GM19397 (cell line): ENCODE measurements around the gene NCBP2L.
A peak's percentile ranks its signal among the peaks of the same experiment; 100 is the strongest.

Experiments used
- ATAC-seq: cut with Tn5 transposase; IDR thresholded peaks from one replicate; pipeline ENCODE4 v1.9.1; 2021; ENCODE audit warnings: mild to moderate bottlenecking, moderate library complexity; ENCODE audit not compliant: unreplicated experiment

NCBP2L gene

GRCh38 chrX:107777536-107777832 lies at the start of gene NCBP2L:
Gene NCBP2L (plus strand): TSS chrX:107777733. CDS start chrX:107794221, 16,488 bp downstream.
- no peak for ATAC-seq

DNA sequence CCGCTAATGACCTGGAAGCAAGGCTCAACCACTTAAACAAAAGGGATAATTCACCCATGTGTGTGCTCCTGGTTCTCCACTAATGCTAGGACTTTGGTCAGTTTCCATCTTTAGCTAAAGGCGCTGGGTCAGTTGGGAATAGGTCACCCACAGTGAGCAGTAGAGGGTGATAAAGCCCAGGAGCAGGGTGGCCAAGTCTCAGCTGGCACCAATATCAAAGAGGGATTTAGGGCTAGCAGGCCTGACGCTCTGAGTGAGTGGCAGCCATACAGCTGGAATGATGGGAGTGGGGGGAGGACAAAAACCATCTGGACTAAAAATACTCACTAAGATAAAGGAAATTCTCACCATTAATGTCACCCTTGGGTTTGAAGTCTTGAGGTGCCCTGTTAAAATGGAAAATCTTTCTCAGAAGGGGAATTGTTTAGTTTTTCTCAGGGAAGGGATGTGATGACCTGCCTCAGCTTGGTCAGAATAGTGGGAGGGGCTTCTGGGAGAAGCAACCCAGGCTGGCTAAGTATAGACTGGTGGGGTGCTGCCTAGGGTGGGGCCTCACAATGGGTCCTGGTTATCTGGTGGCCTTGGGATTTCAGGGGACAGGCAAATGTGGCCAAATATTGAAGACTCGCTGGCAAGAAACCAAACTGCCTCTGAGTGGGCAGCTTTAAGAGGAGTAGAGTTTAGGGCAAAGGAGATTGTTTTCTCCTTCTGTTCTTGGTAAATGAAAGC lies 49.0 kb upstream of the NCBP2L start:
- no peak for ATAC-seq

GRCh38 chrX:107729558-107730297 lies 47.8 kb upstream of the NCBP2L start:
- ATAC-seq: no peak

- no peak for ATAC-seq
These were observed 47.3 kb upstream of the NCBP2L start for GRCh38 chrX:107730298-107730655.

DNA sequence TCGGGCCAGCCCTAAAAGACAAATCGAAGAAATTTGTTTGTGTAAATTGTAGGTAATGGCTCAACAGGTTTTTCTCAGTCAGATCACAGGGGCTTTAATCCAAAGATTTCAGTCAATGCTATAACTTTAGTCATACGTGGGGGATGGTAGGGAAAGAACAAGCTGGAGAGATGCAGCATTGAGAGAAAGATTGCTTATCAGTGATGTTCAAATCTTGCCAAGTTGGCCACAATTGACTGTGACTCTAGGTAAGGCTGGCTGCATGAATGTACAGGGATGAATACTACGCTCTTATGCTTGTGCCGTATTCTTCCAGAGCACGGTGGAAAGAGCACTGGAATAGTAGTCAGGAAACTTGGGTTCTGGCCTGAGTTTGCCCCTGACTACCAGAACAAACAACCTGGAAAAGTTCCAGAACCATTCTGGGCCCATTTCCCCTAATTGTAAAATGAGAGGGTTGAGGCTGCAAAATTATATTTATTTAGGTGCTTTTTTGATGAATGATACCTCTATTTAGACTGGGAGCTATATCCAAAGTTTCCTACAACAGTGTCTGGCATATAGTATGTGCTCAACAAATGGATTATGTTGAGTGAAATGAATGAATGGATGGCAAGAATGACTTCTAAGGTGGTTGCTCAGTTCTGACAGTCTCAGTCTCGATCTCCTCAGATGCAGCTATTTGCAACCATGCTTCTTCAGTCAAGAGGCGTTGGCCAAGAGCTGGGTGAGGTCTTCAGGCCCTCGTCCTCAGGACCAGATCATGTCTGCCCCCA lies 46.4 kb upstream of the NCBP2L start:
- ATAC-seq: no peak

GRCh38 chrX:107731831-107732502 lies 45.6 kb upstream of the NCBP2L start:
- no peak for ATAC-seq

DNA sequence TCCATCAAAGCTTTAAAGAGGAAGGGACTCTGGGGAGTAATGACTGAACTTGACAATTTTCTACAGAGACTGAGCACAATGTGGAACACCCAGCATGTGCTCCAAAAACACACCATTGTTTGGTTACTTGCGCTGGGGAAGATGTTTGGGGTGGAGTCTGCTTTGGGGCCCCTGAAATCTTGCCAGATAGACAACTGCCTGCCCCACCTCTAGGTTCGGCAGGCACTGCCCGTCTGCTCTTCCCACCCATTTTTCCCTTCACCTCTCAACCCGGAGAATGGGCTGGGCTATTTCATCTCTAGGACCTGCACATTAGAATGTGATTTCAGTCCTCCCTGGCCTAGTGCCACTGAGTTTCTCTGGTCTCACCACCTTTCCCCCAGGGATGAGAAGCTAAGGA lies 43.8 kb upstream of the NCBP2L start:
- ATAC-seq: no peak

- no peak for ATAC-seq
These were observed 42.9 kb upstream of the NCBP2L start for GRCh38 chrX:107734646-107735045.

- no peak for ATAC-seq
These were observed 40.6 kb upstream of the NCBP2L start for GRCh38 chrX:107736781-107737531.

GRCh38 chrX:107738272-107738671 lies 39.3 kb upstream of the NCBP2L start:
- no peak for ATAC-seq

DNA sequence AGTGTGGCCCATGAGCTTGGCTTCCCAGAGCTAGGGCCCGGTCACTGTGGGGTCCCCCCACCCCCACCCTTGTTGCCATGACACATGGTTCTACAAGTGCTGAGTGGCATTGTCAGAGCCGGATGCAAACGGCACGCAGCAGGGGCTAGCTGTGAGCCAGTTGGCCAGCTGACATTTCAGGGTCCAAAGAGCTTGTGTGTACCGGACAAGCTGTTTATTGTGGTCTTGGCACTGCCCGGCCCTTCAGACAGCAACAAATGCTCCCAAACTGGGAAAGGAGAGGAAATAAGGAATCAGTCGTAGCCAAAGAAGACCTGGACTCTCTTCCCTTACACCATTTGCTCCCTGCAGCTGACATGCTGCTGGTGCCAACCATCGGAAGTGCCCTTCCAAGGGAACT lies 38.8 kb upstream of the NCBP2L start:
- no peak for ATAC-seq

DNA sequence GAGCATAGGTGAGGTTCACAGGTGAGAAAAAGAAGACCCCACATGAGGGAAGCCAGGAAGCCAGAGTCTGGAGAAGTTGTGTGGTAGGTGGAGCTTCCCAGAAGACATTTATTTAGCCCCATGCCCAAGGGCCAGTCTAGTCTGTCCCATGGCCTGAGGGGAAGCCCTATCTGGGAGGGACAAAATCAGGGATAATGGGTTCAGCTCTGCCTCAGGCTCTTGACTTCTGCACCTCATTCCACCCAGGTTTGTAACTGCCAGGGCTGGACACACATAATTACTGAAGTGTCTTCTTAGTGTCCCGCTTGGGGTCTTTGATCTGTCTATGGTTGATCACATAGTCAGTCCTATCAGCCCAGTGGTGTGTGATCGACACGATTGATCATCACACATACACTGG lies 38.0 kb upstream of the NCBP2L start:
- no peak for ATAC-seq

DNA sequence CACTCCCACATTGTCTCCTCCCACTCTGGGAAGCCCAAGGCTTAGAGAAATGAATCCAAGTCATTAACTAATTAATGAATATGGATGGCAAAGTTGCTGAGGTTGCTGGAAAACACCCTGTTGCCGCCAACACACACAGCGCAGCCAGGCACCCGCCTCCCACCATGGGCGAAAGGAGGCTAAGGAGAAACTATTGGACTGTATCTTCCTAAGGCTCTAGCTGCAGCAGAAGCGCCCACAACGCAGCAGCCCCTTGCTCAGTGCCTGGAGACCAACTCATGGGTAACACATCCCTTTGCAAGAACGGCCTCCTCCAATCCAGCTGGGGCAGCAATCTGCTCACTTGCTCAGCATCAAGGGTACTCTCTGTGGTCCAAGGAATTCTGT lies 36.1 kb upstream of the NCBP2L start:
- peak; percentile 20 for ATAC-seq

GRCh38 chrX:107742700-107743191 lies 34.8 kb upstream of the NCBP2L start:
- ATAC-seq: no peak

DNA sequence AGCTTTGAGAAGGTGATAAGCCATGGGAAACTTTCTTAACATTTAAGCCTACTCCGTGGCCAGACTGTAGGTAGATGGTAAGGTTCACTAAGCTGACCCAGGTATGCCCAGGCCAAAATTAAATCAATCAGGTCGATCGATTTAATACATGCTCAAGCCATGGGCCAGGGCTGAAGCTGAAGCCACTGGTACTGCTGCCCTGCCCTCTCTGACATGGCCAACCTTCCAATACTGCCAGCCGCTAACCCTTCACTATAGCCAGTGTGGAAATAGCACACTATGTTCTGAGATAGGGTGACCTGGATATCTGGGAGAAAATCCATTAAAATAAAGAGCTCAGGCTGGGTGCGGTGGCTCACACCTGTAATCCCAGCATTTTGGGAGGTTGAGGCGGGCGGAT lies 33.5 kb upstream of the NCBP2L start:
- ATAC-seq: no peak

- ATAC-seq: no peak
These were observed 32.7 kb upstream of the NCBP2L start for GRCh38 chrX:107744868-107745267.

DNA sequence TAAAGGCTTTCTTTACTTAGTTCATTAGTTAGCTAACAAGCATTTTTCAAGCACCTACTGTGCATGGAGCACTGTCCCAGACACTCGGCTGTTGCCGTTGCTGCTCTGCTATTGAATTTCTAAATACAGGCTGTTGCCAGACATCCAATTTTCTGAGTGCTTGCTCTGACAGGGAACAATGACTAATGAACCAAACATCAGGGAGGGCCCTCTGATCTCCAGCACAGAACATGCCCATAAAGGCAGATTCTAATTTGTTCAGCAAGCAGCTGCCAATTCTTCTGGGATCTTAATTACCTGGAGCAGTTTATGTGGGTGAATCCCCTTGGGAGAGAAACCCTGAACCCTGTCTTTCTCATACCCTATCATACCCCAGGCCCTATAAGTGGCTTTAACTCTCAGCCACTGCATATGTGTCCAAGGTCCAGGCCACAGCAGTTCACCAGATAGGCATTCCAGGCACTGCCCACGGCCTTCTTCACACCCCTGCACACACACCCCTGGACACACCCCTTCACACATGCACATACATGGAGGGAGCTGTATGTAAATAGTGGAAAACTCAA lies 29.9 kb upstream of the NCBP2L start:
- ATAC-seq: no peak

DNA sequence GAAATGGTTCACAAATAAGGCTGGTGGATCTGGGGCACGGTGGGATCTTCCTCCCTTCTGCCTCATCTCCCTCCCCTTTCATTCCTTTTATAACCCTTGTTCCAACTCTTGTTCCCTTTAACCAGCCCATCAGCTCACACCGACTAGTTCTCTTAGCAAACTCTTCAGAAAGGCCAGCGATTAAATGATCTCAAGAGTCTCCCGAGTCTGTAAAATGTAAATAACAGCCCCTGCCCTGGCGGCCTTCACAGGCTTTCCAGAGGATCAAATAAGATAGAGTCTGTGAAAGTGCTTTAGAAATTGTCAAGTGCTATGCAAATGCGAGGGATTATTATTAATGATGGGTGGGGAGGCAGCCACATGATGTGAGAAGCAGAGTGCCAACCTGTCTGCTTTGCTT lies 29.0 kb upstream of the NCBP2L start:
- ATAC-seq: no peak

DNA sequence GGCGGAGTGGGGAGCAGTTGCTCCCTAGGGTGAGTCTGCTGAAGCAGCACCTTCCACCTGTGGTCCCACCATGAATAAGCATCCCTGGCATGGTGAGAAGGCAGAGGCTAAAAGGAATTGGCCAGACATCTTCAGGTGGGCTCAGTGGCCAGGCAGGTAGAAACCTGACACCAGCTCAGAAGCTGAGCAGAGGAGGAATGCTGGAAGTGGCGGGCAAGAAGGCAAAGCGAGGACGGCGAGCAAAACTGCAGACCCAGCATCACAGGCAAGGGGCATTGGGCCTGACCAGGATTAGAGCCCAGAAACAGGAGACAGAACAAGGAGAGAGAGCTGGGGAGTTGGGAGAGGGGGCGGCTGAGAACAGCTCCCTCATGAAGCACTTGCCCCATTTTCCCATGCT lies 27.3 kb upstream of the NCBP2L start:
- ATAC-seq: no peak

DNA sequence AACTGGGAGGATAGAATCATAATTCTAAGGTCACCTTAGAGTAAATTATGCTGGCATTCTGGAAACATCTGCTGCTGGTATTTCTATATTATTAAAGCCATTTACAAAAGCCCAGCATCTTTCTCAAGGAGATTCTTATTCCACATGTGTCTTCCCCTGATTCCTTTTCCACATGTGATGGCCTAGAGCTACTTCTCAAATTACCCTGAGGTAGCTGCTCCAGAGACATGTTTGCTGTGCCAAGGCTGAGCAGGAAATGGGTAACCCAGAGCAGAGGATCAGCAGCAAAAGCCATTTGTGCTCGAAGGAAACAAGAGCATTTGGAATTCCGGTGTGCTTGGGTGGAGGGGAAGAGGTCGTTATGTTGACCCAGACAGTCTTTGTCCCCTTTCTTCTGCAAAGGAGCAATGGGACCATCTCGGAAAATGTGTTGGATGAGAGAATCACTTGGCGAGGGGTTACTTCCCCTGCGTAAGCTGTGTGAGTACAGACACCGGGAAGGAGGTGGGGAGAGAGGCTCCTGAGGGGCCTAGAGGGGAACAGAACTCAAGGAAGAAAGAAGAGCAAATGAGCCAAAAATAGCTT lies 26.6 kb upstream of the NCBP2L start:
- ATAC-seq: no peak
